ENCODE measurements around the gene MIA.

GRCh38 chr19:40762754-40763470, 12.4 kb upstream of the MIA start:
- no peak for TF ChIP-seq GATA2 (IDR thresholded peaks at IDR 0.05; ENCODE audit: low read depth, low read length)
- TF ChIP-seq GATA3 (IDR thresholded peaks at IDR 0.05; ENCODE audit: low read depth, low read length), result no peak
